ENCODE measurements around the gene FSTL4.
"Not testable (repeated sequence)": the region's sequence is repeated elsewhere in the genome, so short reads cannot be mapped to it uniquely, and the experiment has no call there.

Gene FSTL4

DNA sequence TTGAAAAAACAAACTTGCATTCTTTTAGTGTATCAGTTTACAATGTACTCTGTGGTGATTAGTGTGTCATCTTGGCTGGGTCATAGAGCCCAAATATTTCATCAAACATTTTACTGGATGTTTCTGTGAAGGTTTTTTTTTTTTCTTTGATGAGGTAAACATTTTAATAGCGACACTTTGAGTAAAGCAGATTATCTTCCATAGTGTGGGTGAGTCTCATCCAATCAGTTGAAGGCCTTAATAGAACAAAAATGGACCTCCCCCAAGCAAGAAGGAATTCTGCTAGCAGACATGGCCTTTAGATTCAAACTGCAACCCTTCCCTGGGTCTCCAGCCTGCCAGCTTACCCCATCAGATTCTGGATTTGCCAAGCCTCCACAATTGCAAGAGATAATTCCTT is 72.5 kb downstream of the FSTL4 start:
- no peak for DNase-seq (ENCODE audit: insufficient read length, low spot score)
- TF ChIP-seq, protein P1, sequence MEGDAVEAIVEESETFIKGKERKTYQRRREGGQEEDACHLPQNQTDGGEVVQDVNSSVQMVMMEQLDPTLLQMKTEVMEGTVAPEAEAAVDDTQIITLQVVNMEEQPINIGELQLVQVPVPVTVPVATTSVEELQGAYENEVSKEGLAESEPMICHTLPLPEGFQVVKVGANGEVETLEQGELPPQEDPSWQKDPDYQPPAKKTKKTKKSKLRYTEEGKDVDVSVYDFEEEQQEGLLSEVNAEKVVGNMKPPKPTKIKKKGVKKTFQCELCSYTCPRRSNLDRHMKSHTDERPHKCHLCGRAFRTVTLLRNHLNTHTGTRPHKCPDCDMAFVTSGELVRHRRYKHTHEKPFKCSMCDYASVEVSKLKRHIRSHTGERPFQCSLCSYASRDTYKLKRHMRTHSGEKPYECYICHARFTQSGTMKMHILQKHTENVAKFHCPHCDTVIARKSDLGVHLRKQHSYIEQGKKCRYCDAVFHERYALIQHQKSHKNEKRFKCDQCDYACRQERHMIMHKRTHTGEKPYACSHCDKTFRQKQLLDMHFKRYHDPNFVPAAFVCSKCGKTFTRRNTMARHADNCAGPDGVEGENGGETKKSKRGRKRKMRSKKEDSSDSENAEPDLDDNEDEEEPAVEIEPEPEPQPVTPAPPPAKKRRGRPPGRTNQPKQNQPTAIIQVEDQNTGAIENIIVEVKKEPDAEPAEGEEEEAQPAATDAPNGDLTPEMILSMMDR (IDR thresholded peaks at IDR 0.05; ENCODE audit: insufficient read depth, missing control alignments) = no peak
- FAIRE-seq = no peak

DNA sequence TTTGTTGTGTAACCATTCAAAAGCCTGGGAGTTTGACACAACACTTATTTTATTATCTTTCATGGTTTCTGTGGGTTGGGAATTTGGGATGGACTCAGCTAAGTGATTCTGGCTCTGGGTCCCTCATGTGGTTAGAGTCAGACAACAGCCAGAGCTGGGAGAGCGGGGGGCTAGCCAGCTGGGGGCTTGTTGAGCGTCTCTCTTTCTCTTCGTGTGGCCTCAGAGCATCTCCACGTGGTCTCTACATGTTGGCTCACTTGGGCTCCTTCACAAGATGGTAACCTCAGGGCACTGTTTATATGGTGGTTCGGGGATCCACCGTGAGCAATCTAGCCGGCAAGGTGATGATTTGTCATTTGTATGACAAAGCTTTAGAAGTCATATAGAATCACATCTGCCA is 73.6 kb downstream of the FSTL4 start:
- DNase-seq (ENCODE audit: insufficient read length, low spot score) (no peak), FAIRE-seq (no peak)
- TF ChIP-seq, protein P1 (IDR thresholded peaks at IDR 0.05; ENCODE audit: insufficient read depth, missing control alignments) = no peak

DNA sequence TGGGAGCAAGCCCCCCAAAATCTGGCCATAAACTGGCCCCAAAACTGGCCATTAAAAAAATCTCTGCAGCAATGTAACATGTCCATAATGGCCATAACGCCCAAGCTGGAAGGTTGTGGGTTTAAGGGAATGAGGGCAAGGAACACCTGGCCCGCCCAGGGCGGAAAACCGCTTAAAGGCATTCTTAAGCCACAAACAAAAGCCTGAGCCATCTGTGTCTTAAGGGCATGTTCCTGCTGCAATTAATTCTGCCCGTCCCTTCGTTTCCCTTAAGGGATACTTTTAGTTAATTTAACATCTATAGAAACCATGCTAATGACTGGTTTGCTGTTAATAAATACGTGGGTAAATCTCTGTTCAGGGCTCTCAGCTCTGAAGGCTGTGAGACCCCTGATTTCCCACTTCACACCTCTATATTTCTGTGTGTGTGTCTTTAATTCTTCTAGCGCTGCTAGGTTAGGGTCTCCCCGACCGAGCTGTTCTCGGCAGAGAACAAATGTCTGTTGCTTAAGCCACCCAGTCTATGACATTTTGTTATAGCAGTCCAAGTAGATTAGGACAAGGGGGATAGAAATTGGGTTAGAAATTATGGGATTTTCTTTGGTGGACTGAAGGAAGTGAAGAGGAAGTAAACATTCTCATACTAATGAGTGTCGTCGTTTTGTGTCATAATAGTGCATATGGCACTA is 77.0 kb downstream of the FSTL4 start:
- not testable (repeated sequence) for DNase-seq (ENCODE audit: insufficient read length, low spot score)
- peak; percentile 88 for FAIRE-seq

DNA sequence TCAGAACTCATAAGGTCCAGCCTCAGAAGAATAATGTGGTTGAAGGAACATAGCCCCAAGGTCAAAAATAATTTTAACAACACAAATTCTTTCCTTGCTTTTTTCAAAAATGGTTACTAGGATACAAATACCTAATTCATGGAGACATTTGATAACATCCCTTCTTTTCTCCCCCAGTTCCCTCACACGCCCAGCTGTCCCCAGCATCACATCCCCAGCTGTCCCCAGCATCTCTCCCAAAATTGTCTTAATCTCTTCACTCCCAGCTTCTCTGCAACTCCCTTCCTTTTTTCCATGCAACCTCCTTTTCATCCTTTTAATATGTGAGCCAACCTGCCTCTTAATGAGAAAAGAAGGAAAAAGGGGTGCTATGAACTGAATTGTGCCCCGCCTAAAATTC is 77.8 kb downstream of the FSTL4 start:
- no peak for DNase-seq (ENCODE audit: insufficient read length, low spot score)
- peak; percentile 48 for FAIRE-seq
- TF ChIP-seq, protein P1 (IDR thresholded peaks at IDR 0.05; ENCODE audit: insufficient read depth, missing control alignments) = no peak

DNA sequence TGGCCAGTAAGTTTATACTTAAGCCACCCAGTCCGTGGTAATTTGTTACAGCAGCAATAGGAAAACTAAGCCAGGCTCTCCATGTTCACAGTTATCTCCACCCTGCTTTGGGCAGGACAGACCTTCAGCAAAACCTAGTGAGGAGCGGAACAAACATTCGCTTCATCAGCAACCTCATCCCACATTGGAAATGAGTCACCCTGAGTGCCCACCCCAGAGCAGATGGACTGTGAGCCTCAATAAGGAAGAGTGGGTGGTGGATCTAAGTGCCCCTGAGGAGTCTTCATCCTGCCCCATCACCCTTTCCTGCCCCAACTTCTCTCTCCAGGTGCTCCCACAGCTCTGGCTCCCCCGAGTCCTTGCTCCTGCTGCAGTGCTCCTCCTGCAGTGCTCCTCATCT is 78.8 kb downstream of the FSTL4 start:
- TF ChIP-seq, protein P1 (IDR thresholded peaks at IDR 0.05; ENCODE audit: insufficient read depth, missing control alignments) = no peak
- DNase-seq (ENCODE audit: insufficient read length, low spot score) (no peak), FAIRE-seq (no peak)

DNA sequence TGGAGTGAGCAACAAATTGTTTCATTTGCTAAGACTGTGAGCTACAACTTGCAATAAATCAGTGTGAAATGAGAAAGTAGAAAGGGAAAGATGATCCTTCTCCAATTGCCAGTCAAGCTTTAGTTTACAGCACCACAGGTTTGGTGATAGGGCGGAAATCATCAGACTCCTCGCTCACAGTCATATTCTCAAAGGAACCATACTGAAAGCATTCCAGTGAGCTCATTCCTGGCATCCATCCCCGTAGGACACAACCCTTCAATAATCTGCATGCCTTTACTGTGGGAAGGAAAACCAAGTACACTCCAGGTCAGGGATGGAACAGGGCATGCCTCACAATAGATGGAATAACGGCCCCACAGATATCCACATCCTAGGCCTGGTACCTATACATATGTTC is 80.7 kb downstream of the FSTL4 start:
- FAIRE-seq = no peak
- TF ChIP-seq, protein P1 (IDR thresholded peaks at IDR 0.05; ENCODE audit: insufficient read depth, missing control alignments) = no peak
- no peak for DNase-seq (ENCODE audit: insufficient read length, low spot score)

DNA sequence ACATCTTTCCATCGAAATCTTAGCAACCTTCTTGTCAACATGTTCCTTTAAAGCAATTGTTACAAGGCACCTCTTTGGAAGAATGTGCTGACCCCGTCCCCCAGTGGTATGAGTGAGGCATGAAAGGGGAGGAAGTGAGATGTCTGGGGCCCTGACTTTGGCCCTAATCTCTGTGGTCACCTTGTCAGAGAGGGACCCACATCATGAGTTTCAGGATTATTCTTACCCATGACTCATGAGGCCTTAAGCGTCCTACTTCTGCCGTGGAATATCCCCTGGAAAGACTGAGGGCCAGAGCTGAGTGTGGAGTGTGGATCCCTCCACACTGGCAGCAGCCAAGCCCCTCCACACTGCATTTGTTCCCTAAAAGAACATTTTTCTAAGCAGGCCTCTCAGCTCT is 81.2 kb downstream of the FSTL4 start:
- TF ChIP-seq, protein P1 (IDR thresholded peaks at IDR 0.05; ENCODE audit: insufficient read depth, missing control alignments) = no peak
- FAIRE-seq = no peak
- no peak for DNase-seq (ENCODE audit: insufficient read length, low spot score)

DNA sequence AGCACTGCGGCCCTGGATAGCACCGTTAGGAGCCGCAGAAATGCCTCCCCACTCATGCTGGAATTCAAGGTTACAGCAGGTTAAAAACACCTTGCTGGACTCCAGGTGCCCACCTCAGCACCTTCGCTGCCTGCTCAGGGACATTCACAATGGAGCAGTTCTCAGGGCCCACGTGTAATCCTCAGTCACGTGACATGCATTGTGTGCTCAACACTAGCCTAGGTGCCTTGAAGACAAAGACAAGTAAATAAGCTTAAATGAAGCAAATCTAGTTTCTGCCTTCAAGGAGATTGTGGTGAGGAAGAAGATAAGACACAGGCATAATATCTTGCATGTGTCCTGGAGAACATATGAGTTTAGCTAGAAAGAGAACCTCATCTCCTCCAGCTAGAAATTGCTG is 82.1 kb downstream of the FSTL4 start:
- FAIRE-seq (no peak), DNase-seq (ENCODE audit: insufficient read length, low spot score) (no peak)
- TF ChIP-seq, protein P1 (IDR thresholded peaks at IDR 0.05; ENCODE audit: insufficient read depth, missing control alignments) = no peak

Measured in D721Med (cell line).